ENCODE measurements around the gene TMEM47.

TMEM47 gene

DNA sequence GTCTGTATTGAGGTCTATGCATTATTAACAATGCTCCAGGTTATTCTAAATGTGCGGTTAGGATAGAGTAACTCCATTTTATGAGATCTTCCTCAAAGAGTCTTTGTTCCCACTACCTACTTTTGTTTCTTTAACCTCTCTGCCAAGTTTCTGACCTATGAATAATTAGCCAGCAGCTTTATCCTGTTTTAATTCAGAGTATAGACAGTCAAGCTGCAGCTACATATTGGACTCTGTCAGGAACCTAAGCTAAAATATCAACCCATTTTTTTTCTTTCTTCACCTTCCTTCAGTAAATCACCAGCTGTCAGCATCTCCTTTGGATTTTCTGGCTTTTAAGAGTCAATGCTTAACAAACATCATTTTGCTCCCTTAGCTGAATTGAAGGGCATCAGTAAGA, 72.3 kb downstream of the TMEM47 start:
- DNase-seq = no peak

DNA sequence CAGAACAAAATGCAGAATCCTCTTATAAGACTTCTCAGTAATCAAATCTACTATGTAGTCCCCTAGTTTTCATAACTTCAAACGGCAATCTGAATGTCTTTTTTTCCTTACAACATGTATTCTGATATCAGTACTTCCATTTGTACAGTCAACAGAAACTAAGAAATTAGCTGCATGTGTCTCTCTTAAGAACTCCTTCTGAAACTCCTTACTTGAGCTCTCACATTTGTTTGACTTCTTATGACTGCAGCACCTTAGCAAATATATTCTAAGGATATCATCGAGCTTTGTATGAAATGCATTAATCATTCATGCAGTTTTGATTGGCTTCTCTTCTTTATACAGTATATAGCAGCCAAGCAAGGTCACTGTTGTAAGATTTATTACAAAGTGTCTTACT, 77.0 kb downstream of the TMEM47 start:
- no peak for DNase-seq

DNA sequence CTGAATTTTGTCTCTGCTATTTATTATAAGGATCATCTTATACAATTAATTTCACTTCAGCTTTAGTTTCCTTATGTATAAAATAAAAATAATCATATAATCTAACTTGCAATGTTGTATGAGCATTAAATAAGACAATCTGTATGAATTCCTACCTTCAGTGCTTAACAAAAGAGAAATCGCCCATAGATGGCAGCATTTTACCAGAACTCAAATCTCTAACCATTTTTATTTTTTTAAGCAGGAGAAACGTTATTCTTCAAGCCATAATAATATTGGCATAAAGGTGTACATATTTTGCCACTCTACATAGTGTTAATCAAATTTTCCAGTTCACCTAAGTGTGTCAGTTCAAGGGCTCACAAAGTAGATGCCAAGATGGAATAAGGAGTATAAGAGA, 78.8 kb downstream of the TMEM47 start:
- DNase-seq = peak; percentile 12
